Smooth muscle cell of the brain vasculature (primary cell): ENCODE results near the gene UBTD2.
"Not testable (repeated sequence)": the region's sequence is repeated elsewhere in the genome, so short reads cannot be mapped to it uniquely, and the experiment has no call there.

Experiments
- DNase-seq: peaks from one replicate; pipeline ENCODE4 v3.0.0-alpha.2; 2012; ENCODE audit warnings: low read depth, low spot score

UBTD2 gene

GRCh38 chr5:172251419-172251818, 32.1 kb downstream of the UBTD2 start:
- no peak for DNase-seq

DNA sequence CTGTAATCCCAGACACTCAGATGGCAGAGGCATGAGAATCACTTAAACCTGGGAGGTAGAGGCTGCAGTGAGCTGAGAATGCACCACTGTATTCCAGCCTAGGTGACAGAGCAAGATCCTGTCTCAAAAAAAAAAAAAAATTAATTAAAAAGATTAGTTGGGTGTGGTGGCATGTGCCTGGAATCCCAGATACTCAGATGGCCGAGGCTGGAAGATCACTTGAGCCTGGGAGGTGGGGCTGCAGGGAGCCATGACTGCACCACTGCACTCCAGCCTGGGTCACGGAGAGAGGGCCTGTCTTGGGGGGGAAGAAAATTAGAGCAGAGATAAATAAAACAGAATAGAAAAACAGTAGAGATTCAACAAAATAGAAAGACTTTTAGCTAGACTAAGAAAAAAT, 34.9 kb downstream of the UBTD2 start:
- DNase-seq = no peak

DNA sequence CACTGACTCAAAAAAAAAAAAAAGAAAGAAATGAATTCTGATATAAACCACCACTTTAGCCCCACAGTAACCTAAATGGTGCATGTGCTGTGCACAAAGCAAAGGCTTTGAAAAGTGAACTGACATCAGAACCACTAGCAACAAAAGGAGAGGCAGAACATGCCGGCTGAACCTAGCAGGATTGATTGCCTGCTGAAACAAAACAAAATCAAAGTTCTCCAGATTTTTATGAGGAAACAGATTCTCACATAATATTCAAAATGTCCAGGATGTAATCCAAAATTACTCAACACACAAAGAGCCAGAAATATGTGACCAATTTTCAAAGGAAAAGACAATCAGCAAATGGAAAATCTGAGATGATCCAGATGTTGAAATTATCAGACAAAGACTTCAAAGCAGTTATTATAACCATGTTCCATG, 37.9 kb downstream of the UBTD2 start:
- no peak for DNase-seq

- no peak for DNase-seq
These were observed 38.5 kb downstream of the UBTD2 start for GRCh38 chr5:172245046-172245445.

DNA sequence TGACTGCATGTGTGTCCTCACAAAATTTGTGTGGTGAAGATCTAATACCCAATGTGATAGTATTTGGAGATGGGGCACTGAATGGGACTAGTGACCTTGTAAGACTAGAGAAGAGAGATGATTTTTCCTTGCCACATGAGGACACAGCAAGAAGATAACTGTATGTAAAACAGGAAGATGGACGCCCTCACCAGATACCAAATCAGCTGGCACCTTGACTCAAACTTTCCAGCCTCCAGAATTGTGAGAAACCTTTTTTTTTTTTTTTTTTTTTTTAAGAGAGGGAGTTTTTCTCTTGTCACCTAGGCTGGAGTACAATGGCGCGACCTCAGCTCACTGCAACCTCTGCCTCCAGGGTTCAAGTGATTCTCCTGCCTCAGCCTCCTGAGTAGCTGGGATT, 40.3 kb downstream of the UBTD2 start:
- DNase-seq = no peak

GRCh38 chr5:172238334-172238733, 45.2 kb downstream of the UBTD2 start:
- no peak for DNase-seq

DNA sequence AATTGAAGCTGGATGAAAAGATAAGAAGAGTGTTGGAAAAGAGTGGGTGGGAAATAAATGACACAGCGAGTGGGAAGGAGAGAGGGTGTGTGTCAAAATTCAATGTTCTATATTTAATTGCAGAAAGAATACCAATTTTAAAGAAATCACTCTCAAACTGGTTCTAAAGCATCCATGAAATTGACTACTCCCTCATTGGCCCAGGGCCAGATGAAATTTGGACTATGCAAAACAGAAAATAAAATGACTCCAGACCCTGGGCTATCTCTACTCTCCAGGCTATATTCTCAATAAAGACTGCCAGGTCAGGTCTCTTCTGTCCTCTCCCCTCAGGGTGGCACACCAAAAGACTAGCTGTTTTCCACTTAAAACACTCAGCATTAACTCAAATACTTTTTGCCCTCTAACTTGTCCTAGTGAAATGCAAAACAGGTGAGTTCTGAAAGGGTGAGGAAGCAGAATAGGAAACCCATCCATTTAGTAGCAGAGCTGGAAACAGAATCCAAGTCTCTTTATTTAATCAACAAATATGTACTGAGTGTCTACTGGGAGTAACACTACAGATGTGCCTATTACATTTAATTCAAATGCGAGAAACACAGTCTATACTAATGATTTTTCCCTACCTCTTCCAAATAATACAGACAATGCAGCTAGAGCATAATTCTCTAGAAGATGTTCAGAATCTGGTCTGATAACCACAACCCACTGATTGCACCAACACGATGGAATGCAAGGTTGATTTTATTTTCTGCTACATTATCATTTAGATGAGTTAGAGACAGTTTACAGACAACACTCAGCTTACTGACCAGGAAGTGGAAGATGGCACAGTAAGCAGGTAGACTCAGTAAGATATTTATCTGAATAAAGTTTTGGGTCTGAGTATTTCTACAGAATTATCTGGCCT, 47.5 kb downstream of the UBTD2 start:
- no peak for DNase-seq

- no peak for DNase-seq
These were observed 48.3 kb downstream of the UBTD2 start for GRCh38 chr5:172235132-172235780.

DNA sequence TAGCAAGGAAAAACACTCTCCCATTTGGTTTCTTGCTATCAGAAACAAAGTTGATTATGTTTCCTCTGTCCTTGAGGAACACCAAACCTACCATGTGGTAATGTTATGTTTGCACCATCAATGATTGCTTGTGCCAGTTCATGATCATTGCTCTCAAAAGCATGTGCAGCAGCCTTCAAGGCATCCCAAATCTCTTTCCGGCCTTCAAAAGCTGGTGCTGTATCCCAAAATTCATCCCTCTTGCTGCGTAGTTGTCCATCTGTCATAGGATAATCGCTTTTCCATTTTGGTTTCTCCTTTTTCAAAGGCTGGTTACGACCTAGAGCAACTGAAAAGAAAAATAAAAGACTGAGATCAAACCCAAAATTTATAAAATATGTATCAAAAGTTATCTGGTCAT, 49.5 kb downstream of the UBTD2 start:
- no peak for DNase-seq

- no peak for DNase-seq
These were observed 53.7 kb downstream of the UBTD2 start for GRCh38 chr5:172229904-172230303.

DNA sequence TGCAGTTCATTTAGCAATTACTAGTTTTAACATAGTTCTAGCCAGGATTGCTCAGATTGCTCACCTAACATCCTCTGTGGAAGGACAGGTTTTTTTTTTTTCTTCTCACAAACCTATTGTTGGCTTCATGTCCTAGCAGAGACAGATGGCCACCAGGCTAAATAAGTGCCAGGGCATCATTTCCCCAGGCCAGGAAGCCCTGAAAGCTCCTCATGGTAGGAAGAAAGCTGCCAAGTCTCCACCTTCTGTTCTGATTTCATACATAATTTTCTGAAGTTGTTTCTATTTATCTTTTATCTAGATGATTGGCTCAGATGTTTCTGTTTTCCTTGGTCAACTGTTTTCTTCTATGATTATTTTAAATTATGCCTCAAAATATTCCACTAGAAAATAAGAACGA, 58.6 kb downstream of the UBTD2 start:
- DNase-seq = no peak

GRCh38 chr5:172223901-172224873, 59.4 kb downstream of the UBTD2 start:
- no peak for DNase-seq

- no peak for DNase-seq
These were observed 64.3 kb downstream of the UBTD2 start for GRCh38 chr5:172219296-172219695.

- no peak for DNase-seq
These were observed 67.2 kb downstream of the UBTD2 start for GRCh38 chr5:172216345-172216744.

- no peak for DNase-seq
These were observed 70.4 kb downstream of the UBTD2 start for GRCh38 chr5:172213126-172213525.

- DNase-seq = no peak
These were observed 71.9 kb downstream of the UBTD2 start for GRCh38 chr5:172211676-172212075.

- no peak for DNase-seq
These were observed 73.8 kb downstream of the UBTD2 start for GRCh38 chr5:172209714-172210113.

GRCh38 chr5:172207511-172207910, 76.1 kb downstream of the UBTD2 start:
- DNase-seq = no peak

DNA sequence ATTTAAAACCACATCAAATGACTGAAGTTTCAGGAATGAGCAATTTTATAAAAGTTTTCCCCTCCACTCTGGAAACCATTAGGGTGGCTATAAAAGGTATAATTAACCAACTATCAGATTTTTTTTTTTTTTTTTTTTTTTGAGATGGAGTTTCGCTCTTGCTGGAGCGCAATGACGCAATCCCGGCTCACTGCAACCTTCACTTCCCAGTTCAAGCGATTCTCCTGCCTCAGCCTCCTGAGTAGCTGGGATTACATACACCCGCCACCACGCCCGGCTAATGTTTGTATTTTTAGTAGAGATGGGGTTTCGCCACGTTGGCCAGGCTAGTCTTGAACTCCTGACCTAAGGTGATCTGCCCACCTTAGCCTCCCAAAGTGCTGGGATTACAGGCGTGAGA, 77.6 kb downstream of the UBTD2 start:
- DNase-seq = not testable (repeated sequence)

DNA sequence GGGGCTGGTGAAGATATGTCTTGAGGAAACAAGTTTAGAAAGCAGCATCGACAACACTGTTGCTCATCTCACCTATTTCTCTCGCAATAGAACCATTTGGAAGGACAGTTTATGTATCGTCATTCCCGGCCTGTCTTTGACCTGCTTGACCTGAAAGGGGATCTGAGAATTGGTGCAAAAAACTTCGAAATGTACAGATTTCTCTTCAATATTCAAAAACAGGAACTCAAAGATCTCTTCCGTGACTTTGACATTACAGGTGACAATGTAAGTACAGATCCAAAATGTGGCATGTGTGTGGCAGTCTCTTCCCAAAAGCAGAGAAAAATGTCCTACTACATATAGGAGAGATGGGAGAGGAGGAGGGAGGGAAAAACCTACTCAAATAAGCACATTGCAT, 83.1 kb downstream of the UBTD2 start:
- DNase-seq = no peak

DNA sequence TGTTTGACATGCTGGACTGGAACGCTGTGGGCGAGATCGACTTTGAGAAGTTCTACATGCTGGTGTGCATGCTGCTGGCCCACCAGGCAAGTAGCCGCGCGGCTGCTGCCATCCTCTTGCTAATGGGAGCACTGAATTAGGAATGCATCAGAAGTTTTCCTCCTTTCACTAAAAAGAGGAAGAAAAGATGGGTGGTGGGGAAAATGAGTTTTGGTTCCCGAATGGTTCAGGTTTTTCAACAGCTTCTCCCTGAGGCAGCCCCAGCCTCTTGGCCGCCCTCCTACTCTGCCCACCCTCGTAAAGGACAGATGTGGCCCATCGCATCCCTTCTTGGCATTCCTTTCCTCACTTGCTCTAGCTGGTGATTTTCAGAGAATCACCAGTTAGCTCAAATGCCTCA, 84.1 kb downstream of the UBTD2 start:
- DNase-seq = no peak

GRCh38 chr5:172197775-172198174, 85.8 kb downstream of the UBTD2 start:
- DNase-seq = not testable (repeated sequence)
